ENCODE measurements around the gene ELAVL1.
"Not testable (repeated sequence)": the region's sequence is repeated elsewhere in the genome, so short reads cannot be mapped to it uniquely, and the experiment has no call there.

ELAVL1 gene

DNA sequence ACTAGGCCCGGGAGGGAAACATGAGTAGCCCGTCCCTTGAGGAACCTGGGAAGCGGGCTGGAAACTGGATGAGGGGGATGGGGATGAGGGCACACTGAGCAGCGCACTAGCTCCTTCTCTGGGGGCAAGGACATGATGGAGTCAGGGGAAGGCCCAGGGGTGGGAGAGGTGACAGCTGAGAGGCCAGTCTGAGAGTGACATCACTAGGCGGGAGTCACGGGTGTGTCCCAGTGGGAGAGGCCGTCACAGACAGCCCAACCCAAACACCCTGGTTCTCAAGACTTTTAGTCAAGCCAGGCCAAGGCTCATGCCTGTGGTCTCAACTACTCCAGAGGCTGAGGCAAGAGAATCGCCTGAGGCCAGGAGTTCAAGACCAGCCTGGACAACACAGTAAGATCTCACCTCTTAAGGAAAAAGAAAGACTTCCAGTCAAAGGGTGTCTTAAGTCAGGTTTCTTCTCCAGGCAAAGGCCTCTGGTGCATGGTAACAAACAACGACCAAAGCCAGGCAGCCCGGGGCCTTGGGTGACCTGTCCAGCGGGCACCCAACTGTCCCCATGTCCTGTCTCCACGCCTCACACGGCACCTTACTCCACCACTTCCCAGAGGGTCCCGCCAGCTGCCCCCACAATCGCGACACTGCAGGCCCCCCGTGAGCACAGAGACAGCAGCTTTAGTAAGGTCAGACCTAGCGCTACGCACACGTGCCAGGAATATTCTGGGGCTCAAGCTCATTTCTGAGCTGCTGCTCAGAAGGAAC lies 36.5 kb downstream of the ELAVL1 start:
- no peak for DNase-seq (ENCODE audit: low spot score)

DNA sequence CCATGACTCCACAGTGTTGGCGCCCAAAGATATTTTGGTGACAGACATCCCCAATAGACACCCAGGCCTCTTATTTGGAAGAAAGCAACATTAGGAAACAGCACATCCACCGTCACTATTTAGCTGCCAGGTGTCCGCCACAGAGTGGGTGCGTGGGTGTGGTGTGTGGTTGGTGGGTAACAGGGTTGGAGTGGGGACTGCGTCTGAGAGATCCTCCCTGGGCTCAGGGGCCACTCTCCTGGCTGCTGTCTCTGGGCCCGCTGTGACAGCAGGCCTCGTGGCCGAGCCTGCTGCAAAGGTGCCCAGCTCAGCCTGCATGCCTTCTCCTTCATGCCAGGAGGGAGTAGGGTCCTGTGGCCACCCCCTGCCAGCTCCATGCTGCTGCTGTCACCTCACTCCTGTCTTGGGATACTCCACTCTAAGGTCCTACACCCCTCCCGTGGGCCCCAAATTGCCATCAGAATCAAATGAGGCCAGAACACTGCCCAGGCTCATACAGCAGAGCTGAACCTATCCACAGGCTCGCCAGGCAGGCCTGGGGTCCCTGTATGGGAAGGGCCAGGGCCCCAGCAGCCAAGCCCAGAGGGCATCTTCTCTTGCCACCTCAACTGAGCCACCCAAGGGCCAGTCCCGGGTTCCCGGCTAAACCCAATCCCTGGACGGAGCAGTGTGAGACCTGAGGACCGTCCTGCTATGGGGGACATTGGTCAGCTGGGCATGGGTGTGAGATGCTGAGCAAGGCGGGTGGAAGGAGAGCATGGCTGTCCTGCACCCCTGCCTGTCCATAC lies 37.2 kb downstream of the ELAVL1 start:
- DNase-seq (ENCODE audit: low spot score) = no peak

DNA sequence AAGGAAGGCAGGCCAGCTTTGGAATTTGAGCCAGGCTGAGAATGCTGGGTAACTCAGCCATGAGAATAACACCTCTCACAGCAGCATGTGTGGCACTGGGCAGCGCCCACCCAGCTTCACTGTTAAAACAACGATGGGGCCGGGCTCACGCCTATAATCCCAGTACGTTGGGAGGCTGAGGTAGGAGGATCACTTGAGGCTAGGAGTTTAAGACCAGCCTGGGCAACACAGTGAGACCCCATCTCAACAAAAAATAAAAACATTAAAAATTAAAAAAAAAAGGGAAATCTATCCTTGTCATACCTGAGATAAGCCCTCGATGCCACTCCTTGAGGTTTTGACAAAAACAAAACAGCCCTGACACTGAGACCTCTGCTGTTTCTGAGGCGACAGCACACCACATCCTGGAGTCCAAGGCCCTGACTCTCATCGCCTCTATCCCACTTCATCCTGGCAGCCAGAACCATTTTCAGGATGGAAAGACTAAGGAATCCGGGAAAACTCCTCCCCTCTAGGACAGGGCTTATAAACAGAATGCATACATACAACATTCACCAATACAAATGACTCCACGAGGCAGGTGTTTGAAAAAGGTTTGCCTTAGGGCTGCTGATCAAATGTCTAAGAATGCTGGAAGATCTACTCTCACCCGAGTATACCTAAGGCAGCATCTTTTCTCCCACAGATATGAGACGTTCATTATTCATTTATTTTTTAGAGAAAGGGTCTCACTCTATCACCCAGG lies 39.3 kb downstream of the ELAVL1 start:
- DNase-seq (ENCODE audit: low spot score) = no peak

DNA sequence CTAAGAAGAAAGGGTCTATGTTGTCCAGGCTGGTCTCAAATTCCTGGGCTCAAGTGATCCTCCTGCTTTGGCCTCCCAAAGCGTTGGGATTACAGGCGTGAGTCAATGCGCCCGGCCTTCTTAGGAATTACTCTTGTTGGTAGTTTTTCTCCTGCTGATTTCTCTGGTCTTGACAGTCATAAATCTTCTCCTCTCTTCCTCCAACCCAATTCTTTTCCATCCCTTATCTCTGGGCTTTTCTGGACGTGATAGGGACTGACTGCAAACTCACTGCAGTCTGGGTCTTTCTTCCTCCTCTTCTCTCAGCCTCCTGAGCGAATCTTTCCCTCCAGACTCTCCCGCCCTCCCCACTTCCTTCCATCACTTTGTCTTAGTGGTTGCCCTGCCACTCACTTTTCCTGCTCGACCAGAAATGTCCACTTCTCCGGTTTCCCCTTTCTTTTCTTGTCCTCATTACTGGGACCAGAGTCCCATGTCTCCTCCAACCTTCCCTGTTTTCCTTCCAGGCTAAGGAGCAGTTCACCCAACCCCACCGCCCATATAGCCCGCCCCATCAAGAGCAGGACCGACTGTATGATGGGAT lies 40.1 kb downstream of the ELAVL1 start:
- DNase-seq (ENCODE audit: low spot score) = no peak

DNA sequence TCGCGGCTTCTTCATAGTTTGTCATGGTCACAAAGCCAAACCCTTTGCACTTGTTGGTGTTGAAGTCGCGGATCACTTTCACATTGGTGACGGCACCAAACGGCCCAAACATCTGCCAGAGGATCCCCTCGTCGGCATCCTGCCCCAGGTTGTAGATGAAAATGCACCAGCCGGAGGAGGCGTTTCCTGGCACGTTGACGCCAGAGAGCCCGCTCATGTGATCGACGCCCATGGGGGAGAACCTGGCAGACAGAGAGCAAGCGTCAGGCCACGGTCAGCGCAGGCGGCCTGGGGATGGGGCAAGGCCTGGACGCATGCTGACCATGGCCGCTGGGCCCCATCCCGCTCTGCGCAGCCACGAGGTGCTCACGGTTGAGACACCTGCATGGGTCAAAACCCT lies 41.9 kb downstream of the ELAVL1 start:
- no peak for DNase-seq (ENCODE audit: low spot score)

DNA sequence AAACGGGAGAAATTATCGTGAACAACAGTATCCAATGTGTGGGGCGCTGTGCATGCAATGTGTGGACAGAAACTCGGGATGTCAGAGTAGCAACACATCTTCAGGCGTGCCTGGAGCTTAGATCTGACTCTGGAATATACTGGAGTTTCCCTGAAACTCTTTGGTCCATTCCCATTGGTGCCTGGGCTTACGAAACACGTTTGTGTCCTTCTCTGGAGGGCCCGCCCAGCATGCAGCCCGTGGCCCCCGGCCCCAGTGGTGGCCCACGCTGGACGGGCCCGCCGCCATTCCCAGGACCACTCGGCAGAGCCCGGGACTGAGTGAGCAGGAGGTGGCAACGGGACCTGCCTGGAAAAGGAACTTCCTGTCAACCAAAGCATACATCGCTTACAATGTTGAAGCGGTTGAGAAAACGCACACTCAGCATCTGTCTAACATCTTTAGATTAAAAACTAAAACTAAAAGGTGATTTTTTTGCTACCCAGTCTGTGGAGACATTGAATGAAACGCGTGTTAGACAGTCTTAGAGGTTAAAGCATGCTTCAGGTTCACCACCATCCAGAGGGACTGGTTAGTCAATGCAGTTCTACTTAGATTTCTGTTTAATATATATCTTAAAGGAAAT lies 42.7 kb downstream of the ELAVL1 start:
- DNase-seq (ENCODE audit: low spot score) = no peak

DNA sequence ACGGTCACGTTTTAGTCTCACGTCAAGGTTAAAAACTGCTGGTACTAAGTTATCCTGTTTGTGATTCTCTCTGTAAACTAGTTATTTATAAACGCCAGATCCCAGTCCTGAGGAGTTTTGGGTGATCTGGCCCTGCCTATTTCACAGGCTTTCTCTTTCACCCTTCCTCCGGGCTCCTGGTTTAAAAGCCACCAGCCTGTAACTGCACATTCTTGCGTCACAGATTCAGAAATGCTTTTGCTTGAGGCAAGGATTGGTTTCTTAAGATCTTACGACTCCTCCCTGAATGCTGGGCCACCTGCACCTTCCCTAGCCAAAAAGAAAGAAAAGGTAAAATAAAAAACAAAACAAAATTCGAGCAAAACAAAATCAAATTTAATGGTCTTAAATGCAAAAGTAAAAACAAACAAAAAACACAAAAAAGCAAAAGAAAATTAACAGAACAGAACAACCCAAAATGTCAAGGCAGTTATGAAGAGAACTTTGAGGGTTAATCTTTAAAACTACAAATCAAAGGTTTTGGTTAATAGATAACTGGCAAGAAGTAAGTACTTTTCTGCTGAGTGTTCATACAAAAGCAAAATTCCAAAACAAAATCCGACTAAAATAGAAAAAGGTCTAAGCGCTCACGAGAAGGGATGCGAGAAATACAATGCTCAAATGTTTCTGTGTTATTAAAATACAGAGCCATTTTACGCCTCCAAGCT lies 43.4 kb downstream of the ELAVL1 start:
- DNase-seq (ENCODE audit: low spot score) = no peak

DNA sequence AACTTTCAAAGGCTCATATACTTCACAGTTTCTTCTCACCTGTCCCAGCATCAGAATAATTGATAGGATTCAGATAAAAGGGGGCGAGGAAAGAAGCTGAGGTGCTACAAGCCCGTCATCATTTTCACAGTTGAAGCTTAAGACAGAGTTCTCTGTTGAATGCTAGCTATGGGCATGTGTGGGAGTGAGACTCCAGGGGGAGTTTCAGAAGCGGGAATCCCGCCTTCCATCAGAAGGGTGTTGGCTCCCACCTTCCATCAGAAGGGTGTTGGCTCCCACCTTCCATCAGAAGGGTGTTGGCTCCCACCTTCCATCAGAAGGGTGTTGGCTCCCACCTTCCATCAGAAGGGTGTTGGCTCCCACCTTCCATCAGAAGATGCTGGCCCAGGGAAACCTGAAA lies 44.4 kb downstream of the ELAVL1 start:
- not testable (repeated sequence) for DNase-seq (ENCODE audit: low spot score)

DNA sequence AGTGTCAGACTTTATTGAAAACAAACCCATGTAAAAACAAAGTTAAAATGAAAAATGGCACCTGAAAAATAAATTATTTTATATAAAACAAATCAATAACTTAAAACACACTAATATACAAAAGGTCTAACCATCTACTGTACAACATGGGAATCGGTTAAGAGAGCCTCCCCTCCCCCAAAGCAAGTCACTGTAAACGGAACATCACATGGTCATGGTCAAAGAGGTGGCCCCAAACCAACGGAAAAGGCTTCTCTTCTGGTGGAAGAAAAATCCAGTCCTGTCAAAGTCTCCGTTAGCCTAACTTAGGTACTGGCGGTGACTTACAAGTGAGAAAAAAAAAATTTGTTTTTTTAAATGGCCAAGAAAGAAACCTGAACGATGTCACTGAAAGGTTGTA lies 46.2 kb downstream of the ELAVL1 start:
- DNase-seq (ENCODE audit: low spot score) = no peak

DNA sequence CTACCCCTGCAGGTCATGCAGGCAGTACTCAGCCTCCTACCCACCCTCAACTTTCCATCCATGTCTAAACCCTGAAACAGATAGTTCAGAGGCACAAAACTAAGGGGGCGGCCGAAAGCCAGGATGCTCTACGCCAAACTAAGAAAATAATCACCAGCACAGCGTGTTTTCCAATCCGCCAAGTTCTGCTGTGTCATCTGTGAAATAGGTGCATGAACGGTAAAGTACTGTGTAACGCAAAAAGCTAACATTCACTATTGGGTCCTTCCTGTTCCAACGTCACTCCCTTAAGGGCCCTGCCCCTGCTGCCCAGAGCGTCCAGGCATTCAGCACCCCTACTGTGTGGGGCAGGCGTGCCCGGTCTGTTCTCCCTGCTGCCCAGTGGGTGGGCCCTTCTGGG lies 49.7 kb downstream of the ELAVL1 start:
- DNase-seq (ENCODE audit: low spot score) = no peak

DNA sequence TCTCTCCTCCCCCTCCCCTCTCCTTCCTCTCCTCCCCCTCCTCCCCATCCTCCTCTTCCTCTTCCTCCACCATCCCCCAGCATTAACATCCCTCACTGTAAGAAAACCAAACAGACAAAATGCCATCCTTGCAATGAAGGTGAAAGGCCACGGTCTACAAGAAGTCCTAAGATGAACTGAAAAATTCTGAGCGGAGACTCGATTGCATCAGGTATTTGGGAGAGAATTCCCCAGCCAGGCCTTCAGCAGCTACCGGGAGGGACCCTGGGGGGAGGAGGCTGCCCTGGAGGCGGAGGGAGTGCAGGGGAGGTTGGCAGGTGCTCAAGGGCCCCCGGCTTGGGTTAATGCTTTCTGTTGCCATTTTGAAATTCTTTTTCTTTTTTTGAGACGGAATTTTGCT lies 51.9 kb downstream of the ELAVL1 start:
- DNase-seq (ENCODE audit: low spot score) = no peak

DNA sequence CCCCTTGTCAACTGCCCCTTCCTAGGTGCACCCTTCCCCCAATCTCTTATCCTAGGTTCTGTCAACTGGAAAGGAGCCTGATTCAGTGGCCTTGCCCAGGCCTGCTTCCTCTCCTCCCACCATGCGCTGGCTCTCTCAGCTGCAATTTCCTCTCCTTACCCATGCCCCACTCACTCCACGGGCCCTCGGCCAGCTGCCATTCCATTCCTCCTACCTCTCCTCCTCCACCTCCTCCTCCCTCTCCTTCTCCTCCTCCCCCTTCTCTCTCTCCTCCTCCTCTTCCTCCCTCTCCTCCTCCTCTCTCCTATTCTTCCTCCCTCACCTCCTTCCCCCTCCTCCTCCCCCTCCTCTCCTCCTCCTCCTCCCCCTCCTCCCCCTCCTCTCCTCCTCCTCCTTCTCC lies 52.4 kb downstream of the ELAVL1 start:
- DNase-seq (ENCODE audit: low spot score) = peak; percentile 14

DNA sequence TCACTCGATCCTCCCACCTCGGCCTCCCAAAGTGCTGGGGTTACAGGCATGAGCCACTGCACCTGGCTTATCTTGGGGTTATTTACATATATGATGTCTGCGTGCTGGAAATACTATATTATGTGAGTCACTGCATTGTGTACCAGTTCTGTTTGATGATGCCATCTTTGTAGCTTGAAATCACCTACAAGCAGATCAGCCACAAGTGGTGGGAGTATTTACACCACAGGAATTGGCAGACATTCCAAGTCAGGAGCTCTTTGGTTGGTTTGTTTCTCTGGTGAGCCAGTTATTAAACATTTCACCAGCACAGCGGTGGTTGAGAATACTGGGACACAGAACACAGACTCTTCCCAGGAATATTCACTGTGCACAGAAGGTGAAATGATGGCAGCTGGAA lies 57.5 kb downstream of the ELAVL1 start:
- DNase-seq (ENCODE audit: low spot score) = no peak

DNA sequence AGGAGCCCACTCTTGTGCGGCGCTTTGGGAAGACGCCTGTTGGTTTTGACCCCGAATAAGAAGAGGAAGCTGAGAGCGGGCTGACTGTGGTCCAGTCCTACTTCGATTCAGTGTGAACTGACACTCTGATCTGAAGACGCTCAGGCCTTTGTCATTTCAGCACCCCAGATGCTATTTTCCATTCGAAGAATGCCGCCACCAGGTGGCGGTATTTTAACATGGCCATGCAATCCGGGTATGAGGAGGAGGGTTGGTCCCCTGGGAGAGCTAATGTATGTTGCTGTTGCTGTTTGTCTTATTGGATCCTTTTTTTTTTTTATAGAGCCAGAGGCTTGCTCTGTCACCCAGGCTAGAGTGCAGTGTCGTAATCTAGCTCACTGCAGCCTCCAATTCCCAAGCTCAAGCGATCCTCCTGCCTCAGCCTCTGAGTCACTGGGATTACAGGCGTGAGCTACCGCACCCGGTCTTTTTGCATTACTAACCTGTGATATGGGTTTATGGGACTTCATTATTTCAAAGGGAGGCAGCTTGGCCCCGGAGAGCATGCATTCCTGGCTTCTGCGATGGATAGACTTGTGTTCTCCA lies 61.2 kb downstream of the ELAVL1 start:
- DNase-seq (ENCODE audit: low spot score) = peak; percentile 83

DNA sequence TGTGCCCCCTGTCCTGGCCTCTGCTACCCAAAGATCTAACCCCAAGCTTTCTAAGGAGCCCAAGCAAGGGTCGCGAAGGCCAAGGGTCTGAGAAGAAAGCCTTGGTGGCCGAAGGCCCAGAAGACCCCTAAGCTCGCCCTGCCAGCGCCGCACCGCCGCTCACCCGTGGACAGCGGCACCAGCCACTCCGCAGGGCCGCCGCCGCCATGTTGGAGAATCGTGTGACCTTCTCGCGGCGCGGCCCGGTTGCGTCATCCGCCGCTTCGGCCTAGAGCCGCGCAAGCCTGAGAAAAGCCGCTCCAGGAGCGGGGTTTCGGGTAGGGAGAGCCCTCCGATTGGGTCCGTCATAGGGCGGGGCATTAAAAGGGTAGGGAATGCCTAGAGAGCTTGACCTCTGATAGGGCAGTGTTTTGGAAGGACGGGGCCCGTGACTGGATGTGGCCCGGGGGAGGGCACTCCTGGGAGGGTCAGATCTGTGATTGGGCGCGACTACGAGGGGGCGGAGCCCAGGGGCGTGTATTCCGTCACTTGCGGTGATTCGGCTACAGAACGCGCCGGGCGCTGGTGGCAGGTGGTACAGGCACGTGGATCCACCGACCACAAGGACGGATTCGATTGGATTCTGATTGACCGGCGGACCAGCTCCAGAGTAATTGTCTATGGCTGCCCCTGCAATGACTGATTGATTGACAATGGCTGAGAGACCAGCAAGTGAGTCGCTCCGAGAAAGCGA lies 61.8 kb downstream of the ELAVL1 start, which contains the start of gene TIMM44:
TSS of gene TIMM44 (minus strand) at position 223 of the 733 bp plus-strand sequence. CDS start at position 208, 15 bp downstream.
- peak; percentile 98 for DNase-seq (ENCODE audit: low spot score)

DNA sequence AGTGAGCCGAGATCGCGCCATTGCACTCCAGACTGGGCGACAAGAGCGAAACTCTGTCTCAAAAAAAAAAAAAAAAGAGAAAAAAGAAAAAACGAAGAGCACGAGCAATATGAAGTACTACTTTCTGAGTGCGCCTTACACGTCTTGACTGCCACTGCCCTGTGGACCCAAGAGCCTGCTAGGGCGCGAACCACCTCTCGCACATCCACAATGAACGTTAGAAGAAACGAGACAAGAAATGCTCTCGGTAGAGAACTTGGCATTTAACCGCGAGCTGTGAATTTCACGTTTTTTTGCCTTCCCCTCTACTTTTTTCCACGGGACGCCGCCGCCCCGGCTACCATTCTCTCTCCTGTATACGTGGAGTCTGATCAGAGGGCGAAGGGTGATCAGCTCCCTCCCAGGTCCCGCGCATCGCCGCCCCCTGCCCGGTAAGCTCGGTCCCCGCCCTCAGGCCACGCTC lies 62.4 kb downstream of the ELAVL1 start:
- no peak for DNase-seq (ENCODE audit: low spot score)

DNA sequence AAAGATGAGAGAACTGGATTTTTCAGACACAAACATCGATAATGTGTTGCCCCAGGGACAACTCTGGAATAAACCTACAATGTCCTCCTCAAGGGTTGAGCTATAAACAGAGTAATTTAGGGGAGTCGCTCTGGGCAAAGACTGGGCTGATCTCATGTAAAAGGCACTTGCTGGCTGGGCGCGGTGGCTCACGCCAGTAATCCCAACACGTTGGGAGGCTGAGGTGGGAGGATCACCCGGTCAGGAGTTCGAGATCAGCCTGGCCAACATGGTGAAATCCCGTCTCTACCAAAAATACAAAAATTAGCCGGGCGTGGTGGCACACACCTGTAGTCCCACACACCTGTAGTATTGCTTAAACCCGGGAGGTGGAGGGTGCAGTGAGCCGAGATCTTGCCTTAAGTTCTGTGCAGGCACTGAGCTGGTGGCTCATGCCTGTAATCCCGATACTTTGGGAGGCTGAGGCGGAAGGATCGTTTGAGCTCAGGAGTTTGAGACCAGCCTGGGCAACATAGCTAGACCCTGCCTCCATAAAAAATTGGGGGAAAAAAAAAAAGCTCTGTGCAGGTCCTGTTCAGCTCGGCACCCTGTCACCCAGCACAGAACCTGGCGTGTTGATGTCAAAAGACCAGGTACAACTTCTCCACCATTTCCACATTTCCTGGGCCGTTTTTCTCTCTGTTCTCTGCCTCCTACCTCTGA lies 63.4 kb downstream of the ELAVL1 start:
- no peak for DNase-seq (ENCODE audit: low spot score)

DNA sequence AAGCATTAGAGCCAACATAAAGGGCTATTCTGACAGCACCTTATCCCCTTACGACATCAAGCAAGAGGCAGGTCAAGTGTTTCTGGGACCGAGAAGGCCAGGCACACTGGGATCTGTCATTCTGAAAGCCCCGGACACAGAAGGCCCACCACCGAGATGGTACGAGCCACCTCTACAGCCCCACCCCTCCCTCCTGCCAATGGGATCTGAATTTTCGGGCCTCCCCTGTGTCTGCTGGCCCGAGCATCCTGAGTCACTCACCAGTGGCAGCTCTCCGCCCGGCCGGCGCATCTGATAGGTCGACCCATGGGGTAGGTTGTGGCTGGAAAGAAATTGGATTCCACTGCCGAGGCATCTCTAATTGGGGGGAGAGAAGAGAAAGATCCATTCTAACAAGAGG lies 64.6 kb downstream of the ELAVL1 start:
- no peak for DNase-seq (ENCODE audit: low spot score)

DNA sequence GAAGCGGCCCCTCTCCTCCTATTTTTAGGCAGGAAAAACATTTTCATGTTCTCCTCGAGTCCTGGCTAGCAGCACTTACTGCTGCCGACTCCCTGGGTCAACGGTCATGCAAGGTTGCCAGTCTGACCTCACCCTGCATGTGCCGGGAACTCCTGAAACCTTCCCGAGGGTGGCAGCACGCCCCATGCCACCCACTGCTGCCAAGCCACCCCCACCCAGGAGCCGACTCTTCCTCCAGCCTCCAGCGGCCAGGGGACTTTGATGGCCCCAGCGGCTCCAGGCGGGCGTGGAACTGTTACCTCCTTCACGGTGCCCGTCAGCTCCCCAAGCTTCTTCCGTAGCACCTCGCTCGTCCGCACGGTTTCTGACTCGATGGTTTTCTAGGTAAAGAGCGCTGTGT lies 70.7 kb downstream of the ELAVL1 start:
- no peak for DNase-seq (ENCODE audit: low spot score)

All from kidney capillary endothelial cell (primary cell).